T-helper 17 cell (primary cell): ENCODE data around the gene MCM10. TPM values are rescaled to one million over a fixed set of nuclear protein-coding genes. Genes with fewer than 3 reads are reported as not detected.
"Not testable (repeated sequence)": the region's sequence is repeated elsewhere in the genome, so short reads cannot be mapped to it uniquely, and the experiment has no call there.

Experiments used
- ATAC-seq: fragments of 150-1000 bp; cut with Tn5 transposase; 2 replicates; pipeline ENCODE4 v1.10.0; 2021; ENCODE audit warnings: mild to moderate bottlenecking, moderate library complexity
- DNase-seq, 3 donors: peaks; one replicate each; pipeline versions ENCODE4 v3.0.0 to v3.0.0-alpha.2; 2020 to 2021
- H3K9me3 ChIP-seq: one replicate; pipeline ENCODE4 v1.7.0; 2013; ENCODE audit warnings: low read length, mild to moderate bottlenecking; ENCODE audit not compliant: control insufficient read depth, poor library complexity, severe bottlenecking
- H3K27ac Mint-ChIP-seq: one replicate; pipeline ENCODE4 v1.8.0; 2022; ENCODE audit warnings: mild to moderate bottlenecking, moderate library complexity, mixed read lengths
- H3K27me3 Mint-ChIP-seq: one replicate; pipeline ENCODE4 v1.8.0; 2022; ENCODE audit warnings: mixed read lengths
- H3K36me3 Mint-ChIP-seq: one replicate; pipeline ENCODE4 v1.8.0; 2022; ENCODE audit warnings: low read depth, mixed read lengths
- H3K4me1 Mint-ChIP-seq: one replicate; pipeline ENCODE4 v1.8.0; 2022; ENCODE audit warnings: mild to moderate bottlenecking, mixed read lengths
- H3K4me3 Mint-ChIP-seq: one replicate; pipeline ENCODE4 v1.8.0; 2022; ENCODE audit warnings: mild to moderate bottlenecking, moderate library complexity, mixed read lengths
- total RNA-seq, 4 donors: library from RNA in 2 of 4; stranded (reverse) in 2 of 4; gene quantifications; one replicate each; pipeline ENCODE4 v1.2.3 and lab custom pipeline; 2022 to 2026

The MCM10 gene
- total RNA-seq, 2 donors from 2014 or later, result 0.34 to 0.47 TPM

DNA sequence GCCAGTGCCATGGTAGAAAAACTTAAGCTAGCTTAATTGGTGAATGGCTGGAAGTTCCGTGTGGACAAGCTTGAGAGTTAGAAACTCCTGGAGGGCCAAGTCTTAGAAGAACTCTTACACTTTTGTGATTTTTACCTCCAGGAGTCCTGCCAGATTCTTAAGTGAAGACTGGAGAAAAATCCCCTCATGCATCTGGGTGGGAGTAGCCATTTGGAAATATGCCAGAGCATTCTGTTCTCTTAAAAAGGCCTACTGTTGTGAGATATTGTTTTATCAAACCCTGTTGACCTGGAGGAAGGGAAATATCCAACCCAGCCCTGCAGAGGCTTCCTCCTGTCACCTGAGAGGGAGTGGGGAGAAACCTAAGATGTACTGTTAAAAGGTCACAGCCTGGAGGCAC is 17.6 kb upstream of the MCM10 start:
- H3K27ac Mint-ChIP-seq, result no peak overlapping the region
- peaks cover 3% of the 10 kb centered on the region for H3K9me3 ChIP-seq
- H3K4me3 Mint-ChIP-seq, result no peak overlapping the region
- no peak for DNase-seq
- H3K36me3 Mint-ChIP-seq, result peaks cover 13% of the 10 kb centered on the region
- no peaks in the 10 kb centered on the region for H3K27me3 Mint-ChIP-seq
- ATAC-seq, result no peak
- no peaks in the 10 kb centered on the region for H3K4me1 Mint-ChIP-seq

DNA sequence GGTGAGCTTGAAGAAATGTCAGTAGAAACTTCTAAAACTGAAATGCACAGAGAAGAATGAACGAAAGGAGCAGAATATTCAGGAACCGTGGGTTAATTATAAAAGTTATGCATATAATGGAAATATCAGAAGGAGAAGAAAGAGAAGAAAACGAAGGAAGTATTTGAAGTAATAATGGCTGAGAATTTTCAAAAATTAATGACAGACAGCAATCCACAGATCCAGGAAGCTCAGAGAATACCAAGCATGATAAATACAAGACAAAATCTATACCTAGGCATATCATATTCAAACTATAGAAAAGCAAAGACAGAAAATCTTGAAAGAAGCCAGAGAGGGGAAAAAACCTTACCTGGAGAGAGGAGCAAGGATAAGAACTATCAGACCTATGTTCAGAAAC is 16.5 kb upstream of the MCM10 start:
- Mint-ChIP-seq H3K27me3 (no peaks in the 10 kb centered on the region), H3K4me1 (no peaks in the 10 kb centered on the region), H3K4me3 (no peak overlapping the region), H3K36me3 (peaks cover 13% of the 10 kb centered on the region), H3K27ac (no peak overlapping the region)
- H3K9me3 ChIP-seq, result peaks cover 3% of the 10 kb centered on the region
- DNase-seq (no peak), ATAC-seq (no peak)

DNA sequence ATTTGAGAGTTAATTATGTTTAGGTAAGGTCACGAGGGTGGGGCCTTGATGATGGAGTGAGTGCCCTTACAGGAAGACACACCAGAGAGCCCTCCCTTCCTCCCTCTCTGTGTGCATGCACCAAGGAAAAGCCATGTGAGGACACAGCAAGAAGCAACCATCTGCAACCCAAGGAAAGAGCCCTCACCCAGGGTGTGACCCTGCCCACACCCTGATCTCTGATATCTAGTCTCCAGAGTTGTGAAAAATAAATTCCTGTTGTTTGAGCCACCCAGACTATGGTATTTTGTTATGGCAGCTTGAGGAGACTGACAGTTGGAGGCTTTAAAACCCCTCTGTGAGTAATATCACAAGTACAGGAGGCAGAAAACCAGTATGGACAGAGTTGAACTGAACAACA is 15.0 kb upstream of the MCM10 start:
- no peak for DNase-seq
- Mint-ChIP-seq H3K36me3 (peaks cover 5% of the 10 kb centered on the region), H3K4me1 (no peaks in the 10 kb centered on the region), H3K27me3 (no peaks in the 10 kb centered on the region), H3K4me3 (no peak overlapping the region), H3K27ac (no peak overlapping the region)
- ATAC-seq, result no peak
- H3K9me3 ChIP-seq, result peaks cover 3% of the 10 kb centered on the region

DNA sequence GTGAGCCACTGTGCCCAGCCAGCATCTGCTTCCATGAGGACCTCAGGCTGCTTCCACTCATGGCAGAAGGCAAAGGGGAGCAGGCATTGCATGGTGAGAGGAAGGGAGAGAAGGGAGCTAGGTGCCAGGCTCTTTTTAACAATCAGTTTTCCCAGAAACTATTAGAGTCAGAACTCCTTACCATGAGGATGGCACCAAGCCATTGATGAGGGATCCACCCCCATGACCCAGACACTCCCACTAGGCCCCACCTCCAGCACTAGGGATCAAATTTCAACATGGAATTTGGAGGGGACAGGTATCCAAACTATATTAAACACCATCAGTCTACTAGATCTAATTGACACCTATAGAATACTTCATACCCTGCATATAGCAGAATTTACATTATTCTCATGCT is 14.2 kb upstream of the MCM10 start:
- no peaks in the 10 kb centered on the region for H3K4me1 Mint-ChIP-seq
- no peak for ATAC-seq
- no peak overlapping the region for H3K4me3 Mint-ChIP-seq
- DNase-seq, result no peak
- no peaks in the 10 kb centered on the region for H3K27me3 Mint-ChIP-seq
- H3K9me3 ChIP-seq, result peaks cover 3% of the 10 kb centered on the region
- peaks cover 5% of the 10 kb centered on the region for H3K36me3 Mint-ChIP-seq
- no peak overlapping the region for H3K27ac Mint-ChIP-seq

DNA sequence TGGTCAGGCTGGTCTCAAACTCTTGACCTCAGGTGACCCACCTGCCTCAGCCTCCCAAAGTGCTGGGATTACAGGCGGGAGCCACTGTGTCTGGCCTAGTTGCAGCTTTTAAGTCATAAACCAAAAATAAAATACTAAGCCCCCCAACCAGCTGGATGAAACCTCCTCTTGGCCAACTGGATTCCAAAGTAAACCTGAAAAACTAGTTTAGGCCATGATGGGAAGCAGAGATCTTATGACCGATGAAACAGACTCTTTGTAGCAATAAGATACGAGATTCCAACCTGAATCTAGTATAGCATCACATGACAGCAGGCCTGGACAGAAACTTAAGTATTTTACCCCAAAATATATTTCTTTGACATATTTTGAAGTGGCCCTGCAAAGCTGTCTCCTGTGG is 9.1 kb upstream of the MCM10 start:
- Mint-ChIP-seq H3K27me3 (no peaks in the 10 kb centered on the region), H3K4me1 (no peaks in the 10 kb centered on the region), H3K4me3 (no peak overlapping the region), H3K27ac (no peak overlapping the region), H3K36me3 (no peaks in the 10 kb centered on the region)
- ATAC-seq, result no peak
- H3K9me3 ChIP-seq, result no peaks in the 10 kb centered on the region
- DNase-seq, result no peak

DNA sequence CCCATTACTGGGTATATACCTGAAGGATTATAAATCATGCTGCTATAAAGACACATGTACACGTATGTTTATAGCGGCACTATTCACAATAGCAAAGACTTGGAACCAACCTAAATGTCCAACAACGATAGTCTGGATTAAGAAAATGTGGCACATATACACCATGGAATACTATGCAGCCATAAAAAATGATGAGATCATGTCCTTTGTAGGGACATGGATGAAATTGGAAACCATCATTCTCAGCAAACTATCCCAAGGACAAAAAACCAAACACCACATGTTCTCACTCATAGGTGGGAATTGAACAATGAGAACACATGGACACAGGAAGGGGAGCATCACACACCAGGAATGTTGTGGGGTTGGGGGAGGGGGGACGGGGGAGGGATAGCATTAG is 5.5 kb upstream of the MCM10 start:
- H3K9me3 ChIP-seq, H3K27ac Mint-ChIP-seq, DNase-seq, H3K36me3 Mint-ChIP-seq, H3K4me1 Mint-ChIP-seq, H3K27me3 Mint-ChIP-seq, H3K4me3 Mint-ChIP-seq, ATAC-seq: not testable (repeated sequence)

DNA sequence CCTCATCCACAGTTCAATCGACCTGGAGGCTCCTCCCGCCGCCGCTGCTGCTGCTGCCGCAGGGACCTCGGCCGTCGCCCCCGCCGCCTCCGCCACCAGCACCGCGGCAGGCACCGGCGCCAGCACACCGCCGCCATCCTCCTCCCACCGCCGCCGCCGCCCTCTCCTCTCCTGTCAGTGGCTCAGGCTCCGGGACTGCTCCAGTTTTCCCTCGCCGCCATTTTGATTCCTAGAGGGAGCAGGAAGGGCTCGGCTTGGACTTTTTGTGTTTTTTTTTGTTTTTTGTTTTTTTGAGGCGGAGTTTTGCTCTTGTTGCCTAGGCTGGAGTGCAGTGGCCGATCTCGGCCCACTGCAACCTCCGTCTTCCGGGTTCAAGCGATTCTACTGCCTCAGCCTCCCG is 3.0 kb upstream of the MCM10 start:
- H3K27ac Mint-ChIP-seq, result peak overlapping the region; percentile 67
- H3K9me3 ChIP-seq, result no peaks in the 10 kb centered on the region
- H3K4me3 Mint-ChIP-seq, result peak overlapping the region; percentile 81
- peak in 2 of 3 donors; percentile 18 to 23 for DNase-seq
- ATAC-seq, result no peak
- H3K36me3 Mint-ChIP-seq, result no peaks in the 10 kb centered on the region
- no peaks in the 10 kb centered on the region for H3K27me3 Mint-ChIP-seq
- H3K4me1 Mint-ChIP-seq, result peaks cover 19% of the 10 kb centered on the region

DNA sequence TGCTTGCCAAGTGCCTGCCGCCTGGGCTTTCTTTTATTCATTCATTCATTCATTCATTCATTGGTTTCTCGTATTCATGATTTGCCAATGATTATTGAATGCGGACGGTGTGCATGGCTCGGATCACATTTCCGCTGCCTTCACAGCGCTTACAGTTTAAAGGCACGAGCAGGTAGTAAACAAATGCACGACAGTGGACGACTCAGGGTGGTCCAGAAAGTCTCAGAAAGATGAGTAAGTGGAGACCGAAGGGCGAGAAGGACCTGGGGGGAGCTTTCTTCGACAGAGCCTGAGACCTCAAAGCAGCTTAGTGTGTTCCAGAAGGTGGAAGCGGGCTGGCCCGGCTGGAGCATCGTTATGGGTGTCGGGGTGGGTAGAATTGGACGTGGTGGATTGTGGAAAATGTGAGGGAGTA is 506 bp downstream of the MCM10 start:
- H3K27ac Mint-ChIP-seq, result peak overlapping the region; percentile 75
- H3K27me3 Mint-ChIP-seq, result no peaks in the 10 kb centered on the region
- H3K9me3 ChIP-seq, result no peaks in the 10 kb centered on the region
- peak overlapping the region; percentile 87 for H3K4me3 Mint-ChIP-seq
- DNase-seq (no peak), ATAC-seq (no peak)
- no peaks in the 10 kb centered on the region for H3K36me3 Mint-ChIP-seq
- H3K4me1 Mint-ChIP-seq, result peaks cover 22% of the 10 kb centered on the region

DNA sequence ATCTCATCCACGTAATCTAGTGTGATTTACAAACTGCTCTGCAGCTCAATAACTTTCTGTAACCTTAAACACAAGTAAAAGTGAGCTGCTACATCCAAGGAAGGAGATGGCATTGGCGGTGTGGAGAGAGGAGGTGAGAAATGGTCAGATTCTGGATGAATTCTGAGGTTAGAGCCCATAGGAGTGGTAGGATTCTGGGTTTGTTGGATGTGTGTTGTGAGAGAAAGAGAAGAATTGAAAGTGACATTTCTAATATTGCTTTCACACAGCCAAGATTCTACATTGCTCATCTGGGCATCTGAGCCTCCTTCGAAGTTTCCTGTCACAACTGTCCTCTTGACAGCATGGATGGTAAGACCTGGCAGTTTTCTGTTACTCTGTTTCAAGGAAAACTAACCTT is 2.5 kb downstream of the MCM10 start:
- no peak for ATAC-seq
- H3K4me3 Mint-ChIP-seq, result no peak overlapping the region
- no peak overlapping the region for H3K27ac Mint-ChIP-seq
- H3K4me1 Mint-ChIP-seq, result peaks cover 22% of the 10 kb centered on the region
- no peaks in the 10 kb centered on the region for H3K27me3 Mint-ChIP-seq
- H3K9me3 ChIP-seq, result no peaks in the 10 kb centered on the region
- no peak for DNase-seq
- no peaks in the 10 kb centered on the region for H3K36me3 Mint-ChIP-seq

DNA sequence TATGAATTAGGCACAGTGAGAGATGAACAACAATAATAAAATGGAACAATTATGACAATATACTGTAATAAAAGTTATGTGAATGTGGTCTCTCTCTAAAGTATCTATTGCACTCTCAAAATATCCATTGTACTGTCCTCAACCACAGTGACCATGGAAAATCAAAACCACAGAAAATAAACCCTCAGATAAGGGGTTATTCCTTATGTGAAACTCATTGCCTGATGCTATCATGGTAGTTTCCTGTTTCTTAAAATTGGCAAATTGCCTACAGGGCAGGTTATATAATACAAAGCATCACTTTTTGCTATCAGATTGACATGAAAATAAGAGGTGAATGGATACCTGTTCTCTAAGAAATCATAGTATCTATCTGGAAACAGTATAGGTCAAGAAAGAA is 3.8 kb downstream of the MCM10 start:
- H3K9me3 ChIP-seq, result no peaks in the 10 kb centered on the region

DNA sequence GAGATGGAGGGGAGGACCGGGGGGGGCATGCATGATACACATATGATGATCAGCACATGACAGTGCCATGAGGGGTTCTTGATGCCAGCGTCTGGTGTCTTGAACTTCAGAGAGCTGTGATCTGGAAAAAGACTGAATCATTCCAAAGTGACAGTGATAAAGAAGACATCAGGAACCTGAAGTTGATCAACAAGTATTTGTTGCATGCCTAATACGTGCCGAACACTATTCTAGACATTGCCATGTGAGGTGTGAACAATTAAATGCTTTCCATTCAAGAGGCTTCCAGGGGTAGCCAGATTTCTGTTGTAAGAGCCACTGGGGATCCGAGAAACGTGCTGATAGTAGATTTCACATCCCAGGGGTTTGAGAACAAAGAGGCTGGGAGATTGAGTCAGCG is 6.2 kb downstream of the MCM10 start:
- H3K36me3 Mint-ChIP-seq, result no peaks in the 10 kb centered on the region
- no peaks in the 10 kb centered on the region for H3K27me3 Mint-ChIP-seq
- ATAC-seq (no peak), DNase-seq (no peak)
- H3K27ac Mint-ChIP-seq, result no peak overlapping the region
- peaks cover 3% of the 10 kb centered on the region for H3K4me1 Mint-ChIP-seq
- no peak overlapping the region for H3K4me3 Mint-ChIP-seq
- no peaks in the 10 kb centered on the region for H3K9me3 ChIP-seq

More for the DNA sequence above, 3.8 kb downstream of the MCM10 start:
- no peaks in the 10 kb centered on the region for H3K27me3 Mint-ChIP-seq
- no peaks in the 10 kb centered on the region for H3K36me3 Mint-ChIP-seq
- ATAC-seq (no peak), DNase-seq (no peak)
- no peak overlapping the region for H3K27ac Mint-ChIP-seq
- H3K4me1 Mint-ChIP-seq, result peaks cover 19% of the 10 kb centered on the region
- H3K4me3 Mint-ChIP-seq, result no peak overlapping the region

DNA sequence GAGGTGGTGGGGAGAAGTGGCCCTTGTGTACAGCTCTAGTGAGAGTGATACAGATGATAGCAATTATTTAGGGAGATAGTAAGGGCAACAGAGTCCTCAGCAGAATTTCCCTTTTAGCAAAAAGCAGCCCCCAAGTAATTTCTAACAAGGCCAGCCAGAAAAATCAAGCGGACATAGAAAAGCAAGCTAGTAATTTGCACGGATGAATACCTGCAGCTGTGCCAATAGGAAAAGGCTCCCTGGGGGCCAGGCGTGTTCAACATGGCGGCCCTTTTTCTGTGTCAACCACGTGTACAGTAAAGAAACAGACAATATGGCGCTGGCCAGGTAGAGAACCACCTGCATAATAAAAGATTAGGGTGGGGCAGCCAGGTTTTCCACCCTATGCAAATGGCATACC is 7.4 kb downstream of the MCM10 start:
- H3K4me3 Mint-ChIP-seq, result no peak overlapping the region
- H3K27me3 Mint-ChIP-seq, result no peaks in the 10 kb centered on the region
- H3K4me1 Mint-ChIP-seq, result peaks cover 3% of the 10 kb centered on the region
- H3K36me3 Mint-ChIP-seq, result no peaks in the 10 kb centered on the region
- H3K27ac Mint-ChIP-seq, result peak overlapping the region; percentile 27
- no peak for DNase-seq
- no peak for ATAC-seq
- no peaks in the 10 kb centered on the region for H3K9me3 ChIP-seq

DNA sequence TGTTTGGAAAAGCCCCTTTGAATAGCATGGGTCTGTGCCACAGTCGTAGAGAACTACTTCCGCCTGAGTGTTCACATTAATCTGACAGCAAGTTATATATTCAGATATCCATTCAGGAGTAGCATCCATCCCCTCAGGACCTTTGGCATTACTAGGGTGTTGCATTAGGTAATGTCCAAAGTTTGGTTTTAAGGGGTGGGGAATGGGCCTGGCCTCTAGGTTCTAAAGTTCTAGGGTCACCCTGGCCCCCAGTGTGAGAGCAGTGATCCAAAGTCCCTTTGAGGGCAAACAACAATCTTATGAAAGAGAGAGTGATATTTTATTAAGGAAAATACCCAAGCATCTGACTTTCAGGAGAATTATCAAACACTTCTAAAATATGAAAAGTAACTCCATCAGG is 12.3 kb downstream of the MCM10 start:
- no peak overlapping the region for H3K27ac Mint-ChIP-seq

DNA sequence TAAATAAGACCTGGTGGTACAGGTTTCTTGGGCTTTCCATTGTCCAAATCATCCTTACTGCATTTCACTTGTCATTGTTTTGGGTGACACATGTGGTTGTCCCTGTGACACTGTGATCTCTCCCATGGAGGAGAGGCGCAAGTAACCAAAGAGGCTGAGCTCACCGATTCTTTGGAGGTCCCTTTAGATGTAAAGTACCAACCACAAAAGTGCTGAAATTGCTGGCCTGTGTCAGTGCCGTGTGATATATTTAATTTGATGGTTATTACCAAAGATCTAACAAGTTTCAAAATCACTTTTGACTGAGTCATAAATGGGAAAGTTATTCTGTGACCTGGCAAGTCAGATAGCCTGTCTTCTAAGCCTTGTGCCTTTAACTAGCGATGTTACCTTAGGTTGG is 19.4 kb downstream of the MCM10 start:
- ATAC-seq (no peak), DNase-seq (no peak)
- no peaks in the 10 kb centered on the region for H3K9me3 ChIP-seq
- no peaks in the 10 kb centered on the region for H3K36me3 Mint-ChIP-seq
- H3K4me1 Mint-ChIP-seq, result peaks cover 2% of the 10 kb centered on the region
- H3K27ac Mint-ChIP-seq, result no peak overlapping the region
- no peaks in the 10 kb centered on the region for H3K27me3 Mint-ChIP-seq
- H3K4me3 Mint-ChIP-seq, result no peak overlapping the region

More for the DNA sequence above, 12.3 kb downstream of the MCM10 start:
- H3K27me3 Mint-ChIP-seq, result no peaks in the 10 kb centered on the region
- no peaks in the 10 kb centered on the region for H3K4me1 Mint-ChIP-seq
- H3K36me3 Mint-ChIP-seq, result no peaks in the 10 kb centered on the region
- no peaks in the 10 kb centered on the region for H3K9me3 ChIP-seq
- no peak for ATAC-seq
- no peak overlapping the region for H3K4me3 Mint-ChIP-seq
- no peak for DNase-seq

DNA sequence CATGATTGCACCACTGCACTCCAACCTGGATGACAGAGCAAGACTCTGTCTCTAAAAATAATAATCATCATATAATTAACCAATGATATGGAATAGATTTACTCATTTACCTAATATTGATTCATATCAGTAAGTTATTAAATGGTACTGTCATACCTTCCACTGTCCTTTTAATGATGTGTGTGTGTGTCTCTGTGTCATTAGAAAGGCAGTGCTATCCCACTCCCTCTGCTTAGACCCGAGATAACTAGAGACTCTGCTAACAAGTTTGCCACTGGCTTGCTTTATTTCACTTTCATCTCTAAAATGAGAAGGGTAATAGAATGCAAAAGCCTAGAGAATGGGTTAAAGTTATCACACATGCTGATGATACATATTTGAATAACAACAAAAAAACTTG is 21.1 kb downstream of the MCM10 start:
- H3K9me3 ChIP-seq, result no peaks in the 10 kb centered on the region
- ATAC-seq (no peak), DNase-seq (no peak)
- Mint-ChIP-seq H3K4me3 (no peak overlapping the region), H3K36me3 (no peaks in the 10 kb centered on the region), H3K27me3 (no peaks in the 10 kb centered on the region), H3K27ac (no peak overlapping the region), H3K4me1 (peaks cover 2% of the 10 kb centered on the region)
